BJ (cell line): ENCODE results near the gene KRT23. TPM values are rescaled to one million over a fixed set of nuclear protein-coding genes. Genes with fewer than 3 reads are reported as not detected.

ENCODE experiments used
- CTCF ChIA-PET: fragments of 350-600 bp; formaldehyde crosslinking; extraction: SDS; loops from one replicate; lab custom pipeline; 2021; ENCODE audit warnings: antibody characterized with exemption, inconsistent platforms; lab: Yijun Ruan, JAX
- POLR2A ChIA-PET: fragments of 300-600 bp; sonication (Branson Sonifier 250); formaldehyde crosslinking; extraction: SDS; loops from one replicate; lab custom pipeline; 2021; ENCODE audit warnings: antibody characterized with exemption; lab: Charles Lee
- DNase-seq: peaks from one replicate; pipeline ENCODE4 v3.0.0-alpha.2; 2011; ENCODE audit warnings: low read depth
- H3K27me3 ChIP-seq: 2 replicates; pipeline ENCODE4 v1.6.0; 2011; ENCODE audit warnings: low read length; ENCODE audit not compliant: control insufficient read depth, insufficient read depth
- H3K36me3 ChIP-seq: 2 replicates; pipeline ENCODE4 v1.5.1; 2011; ENCODE audit warnings: low read length; ENCODE audit not compliant: control insufficient read depth, insufficient read depth
- H3K4me3 ChIP-seq: 2 replicates; pipeline ENCODE4 v1.5.1; 2011; ENCODE audit warnings: low read depth, mild to moderate bottlenecking, control low read depth, low read length
- CTCF ChIP-seq: IDR thresholded peaks from 2 replicates; pipeline ENCODE4 v1.5.1; 2011; ENCODE audit warnings: low read depth, mild to moderate bottlenecking, control low read depth, inconsistent platforms, low read length, moderate library complexity; ENCODE audit not compliant: insufficient read depth
- polyA plus RNA-seq: library from polyadenylated mRNA; depleted of rRNA; stranded (reverse); fragments of >200 nt; gene quantifications from 2 replicates; pipeline ENCODE4 v1.2.3, GENCODE V29; 2011

KRT23 gene
- polyA plus RNA-seq, 1 experiment, result 0.11 TPM

DNA sequence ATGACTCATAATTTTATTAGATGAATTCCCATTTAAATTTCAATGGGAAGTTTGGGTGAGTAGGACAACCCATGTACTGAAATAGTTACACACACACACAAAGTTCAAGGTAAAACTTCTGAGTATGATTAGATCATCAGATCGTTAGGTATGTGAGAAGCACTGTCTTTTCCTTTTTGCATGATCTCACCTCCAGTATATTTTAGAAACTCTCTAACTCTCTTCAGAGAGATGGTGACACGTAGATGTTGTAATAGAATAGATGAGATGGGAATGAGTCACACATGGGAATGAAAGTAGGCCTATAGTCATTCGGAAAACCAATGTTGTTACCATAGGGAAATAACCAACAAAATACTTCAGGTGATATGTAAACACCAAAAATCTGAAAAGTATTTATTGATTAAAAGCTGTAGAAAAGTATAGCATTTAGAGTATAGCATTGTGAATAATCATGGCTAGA lies 22.2 kb downstream of the KRT23 start:
- CTCF ChIA-PET, result interaction anchor here (1.1 to 1.8 kb wide), 6 partner anchors 11 to 751 kb away, joined by 3 to 5 read pairs (median 4); no protein-coding TSS in a partner anchor
- DNase-seq, result peak; percentile 96
- POLR2A ChIA-PET, result no interaction called here
- H3K4me3 ChIP-seq, result no peak overlapping the region
- no peaks in the 10 kb centered on the region for H3K27me3 ChIP-seq
- no peaks in the 10 kb centered on the region for H3K36me3 ChIP-seq
- no peak for TF ChIP-seq CTCF

- TF ChIP-seq CTCF, result no peak
- ChIA-PET POLR2A (interaction anchor here (0.5 kb wide), 1 partner anchor 145 kb away, joined by 3 read pairs; no protein-coding TSS in a partner anchor), CTCF (interaction anchor here (0.6 to 1.8 kb wide), 6 partner anchors 18 to 749 kb away, joined by 3 to 5 read pairs (median 4); no protein-coding TSS in a partner anchor)
- H3K27me3 ChIP-seq, result no peaks in the 10 kb centered on the region
- H3K4me3 ChIP-seq, result no peak overlapping the region
- no peak for DNase-seq
- H3K36me3 ChIP-seq, result no peaks in the 10 kb centered on the region
Observed at GRCh38 chr17:40914075-40914855, 23.2 kb downstream of the KRT23 start.

GRCh38 chr17:40912486-40913210 lies 24.8 kb downstream of the KRT23 start:
- H3K4me3 ChIP-seq, result no peak overlapping the region

DNA sequence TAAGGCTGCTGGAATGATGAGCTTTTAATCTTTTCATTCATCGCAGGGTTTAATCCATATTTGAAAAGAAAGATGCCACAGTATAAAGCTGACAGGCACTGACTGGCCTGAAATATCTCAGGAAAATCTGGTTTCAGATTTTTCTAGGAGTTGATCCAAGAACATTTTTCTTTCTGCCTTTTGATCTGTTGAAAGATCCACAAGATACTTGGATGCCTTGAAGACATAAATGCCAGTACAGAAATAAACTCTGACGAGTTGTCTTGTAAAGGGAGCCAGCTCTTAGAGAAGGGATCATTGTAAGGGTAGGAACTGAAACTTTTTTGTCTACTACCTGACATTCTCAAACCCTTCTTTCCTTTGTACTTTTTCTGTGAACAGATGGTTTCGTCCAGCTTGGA lies 27.0 kb downstream of the KRT23 start:
- CTCF ChIA-PET, result interaction anchor here (0.7 to 5.9 kb wide), 18 partner anchors 37 to 757 kb away, joined by 3 to 35 read pairs (median 6); partner anchors contain the start of gene KRTAP2-4
- TF ChIP-seq CTCF, result no peak
- POLR2A ChIA-PET, result interaction anchor here (0.6 to 1.3 kb wide), 2 partner anchors 42 to 222 kb away, joined by 3 to 5 read pairs; no protein-coding TSS in a partner anchor

More at GRCh38 chr17:40912486-40913210, 24.8 kb downstream of the KRT23 start:
- no peaks in the 10 kb centered on the region for H3K36me3 ChIP-seq
- H3K27me3 ChIP-seq, result no peaks in the 10 kb centered on the region
- no peak for DNase-seq
- TF ChIP-seq CTCF, result no peak
- ChIA-PET POLR2A (interaction anchor here (0.7 kb wide), 1 partner anchor 218 kb away, joined by 10 read pairs; no protein-coding TSS in a partner anchor), CTCF (interaction anchor here (1.0 to 5.3 kb wide), 4 partner anchors 417 to 750 kb away, joined by 3 to 35 read pairs (median 4); no protein-coding TSS in a partner anchor)

More for the DNA sequence above, 27.0 kb downstream of the KRT23 start:
- no peak overlapping the region for H3K4me3 ChIP-seq
- peak; percentile 64 for DNase-seq
- no peaks in the 10 kb centered on the region for H3K36me3 ChIP-seq
- H3K27me3 ChIP-seq, result no peaks in the 10 kb centered on the region
